Motor neuron (in vitro differentiated cells): ENCODE data around the gene MCMBP. TPM values are rescaled to one million over a fixed set of nuclear protein-coding genes. Genes with fewer than 3 reads are reported as not detected.
"Not testable (repeated sequence)": the region's sequence is repeated elsewhere in the genome, so short reads cannot be mapped to it uniquely, and the experiment has no call there.

ENCODE experiments used
- ATAC-seq, 8 experiments: fragments of 200-7000 bp; cut with Tn5 transposase; replicated peaks in 6 of 8; 2 replicates each; pipeline ENCODE4 v1.8.0; 2021; ENCODE audit warnings: mild to moderate bottlenecking in 8 of 8, moderate library complexity in 8 of 8
- H3K27ac ChIP-seq, 2 donors: fragments of 250-450 bp; sonication (Bioruptor Pico); 2 replicates each; pipeline ENCODE4 v1.9.0; 2021; ENCODE audit warnings: antibody characterized with exemption in 2 of 2, mild to moderate bottlenecking in 2 of 2, moderate library complexity in 1 of 2
- H3K4me1 ChIP-seq, 2 donors: fragments of 250-450 bp; sonication (Bioruptor Pico); replicated peaks in 1 of 2; 2 replicates each; pipeline ENCODE4 v1.6.1; 2021; ENCODE audit warnings: antibody characterized with exemption in 2 of 2, mild to moderate bottlenecking in 2 of 2, moderate library complexity in 1 of 2
- H3K4me3 ChIP-seq, 5 donors: fragments of 250-450 bp; sonication (Bioruptor Pico); 2 replicates each; pipeline ENCODE4 v1.9.0; 2021; ENCODE audit warnings: antibody characterized with exemption in 5 of 5, mild to moderate bottlenecking in 5 of 5, moderate library complexity in 4 of 5
- WGBS, 10 experiments: fragments of 450-650 bp; shearing (Covaris generic); methylation state at CpG; one replicate each; pipeline ENCODE4 v1.0.0; 2022; 5-methylcytosine and 5-hydroxymethylcytosine counted together
- in situ Hi-C, 9 experiments: fragments of 400-800 bp; cut with MboI; loops; one replicate each; pipeline ENCODE4 v1.15.0; 2021; ENCODE audit warnings: low sequenced_read_pairs in 9 of 9, low pct_unique_long_range_greater_than_20kb in 2 of 9; ENCODE audit not compliant: unreplicated experiment in 9 of 9
- total RNA-seq, 8 experiments: library from RNA; unstranded; fragments of 300-600 nt; gene quantifications; 2 replicates each; pipeline versions ENCODE4 v1.2.3 to v1.2.4, GENCODE V29; 2022

MCMBP gene
- total RNA-seq, 8 experiments from 2014 or later = 27.2 to 60.8 (median 33.0) TPM

DNA sequence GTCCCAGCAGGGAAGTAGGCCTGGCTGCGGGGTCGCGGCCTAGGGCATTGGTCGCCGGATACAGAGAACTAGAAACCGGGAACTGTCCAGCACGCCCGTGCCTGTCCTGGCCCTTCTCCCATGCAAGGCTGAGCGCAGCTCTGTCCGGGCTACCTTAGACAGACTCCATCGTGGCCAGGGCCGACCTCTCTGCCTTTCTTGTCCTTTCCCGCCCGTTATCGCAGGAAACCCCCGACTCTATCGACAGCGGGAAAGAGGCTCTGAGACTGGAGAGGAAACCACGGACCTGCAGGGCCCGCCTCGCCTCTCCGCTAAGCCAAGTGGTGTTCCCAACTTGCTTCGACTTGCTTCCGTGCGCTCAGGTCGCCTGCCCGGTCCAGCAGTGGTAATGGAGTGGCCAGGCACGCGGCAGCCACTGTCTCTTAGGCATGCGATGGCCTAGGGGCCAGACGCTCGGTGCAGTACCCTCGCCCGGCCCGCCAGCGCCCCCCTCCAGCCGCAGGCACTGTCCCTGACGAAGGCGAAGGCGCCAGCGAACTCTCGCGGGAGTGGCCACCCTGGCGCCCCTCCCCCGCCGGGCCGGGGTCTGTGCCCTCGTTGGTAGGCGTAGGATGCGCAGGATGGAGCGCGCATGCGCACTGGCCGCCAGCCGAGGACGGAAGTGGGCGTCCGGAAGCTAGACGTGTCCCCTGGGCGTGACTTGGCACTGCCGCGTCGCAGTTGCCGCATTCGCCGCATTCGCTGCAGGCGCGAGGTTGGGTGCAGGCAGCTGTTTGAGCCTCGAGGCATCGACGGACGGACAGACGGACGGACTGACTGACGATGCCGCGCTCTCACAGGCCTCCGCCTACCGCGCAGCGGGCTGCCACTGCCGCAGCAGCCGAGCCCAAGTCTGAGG lies 54.4 kb downstream of the MCMBP start:
- 50 to 62% (median 57%) methylated on average over 2 to 21 of the region's 84 CpGs; no CpG with 5 or more reads in 5 of the 10 experiments for WGBS, 10 experiments
- peak in 6 of 8 experiments; percentile 86 to 97 (median 96) for ATAC-seq
- H3K27ac ChIP-seq = peak overlapping the region; percentile 84 to 89
- H3K4me3 ChIP-seq = peak overlapping the region; percentile 38 to 73 (median 43)
- no peaks in the 10 kb centered on the region for H3K4me1 ChIP-seq
- in situ Hi-C loops = no loop called here

DNA sequence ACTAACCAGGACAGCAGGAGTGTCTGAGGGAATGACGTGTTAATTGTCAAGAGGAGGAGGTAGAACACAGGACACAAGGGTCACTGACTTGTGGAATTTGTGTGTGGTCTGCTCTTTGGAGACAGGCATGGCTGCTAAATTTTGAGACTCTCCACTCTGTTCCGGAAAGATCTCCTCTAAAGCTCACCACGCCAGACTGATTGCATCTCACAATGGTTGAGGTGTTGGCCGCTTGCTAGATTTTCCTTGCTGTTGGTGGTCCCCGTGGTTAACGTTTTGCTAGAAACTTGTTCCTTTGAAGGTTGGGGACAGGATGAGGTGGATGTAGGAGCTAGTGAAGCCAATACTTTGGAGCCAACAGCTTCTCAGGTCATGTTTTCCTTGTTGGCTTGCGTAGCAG lies 57.0 kb downstream of the MCMBP start:
- 60 to 100% (median 98%) methylated on average over 1 to 4 of the region's 7 CpGs; no CpG with 5 or more reads in 4 of the 10 experiments for WGBS, 10 experiments
- H3K4me1 ChIP-seq = no peaks in the 10 kb centered on the region

DNA sequence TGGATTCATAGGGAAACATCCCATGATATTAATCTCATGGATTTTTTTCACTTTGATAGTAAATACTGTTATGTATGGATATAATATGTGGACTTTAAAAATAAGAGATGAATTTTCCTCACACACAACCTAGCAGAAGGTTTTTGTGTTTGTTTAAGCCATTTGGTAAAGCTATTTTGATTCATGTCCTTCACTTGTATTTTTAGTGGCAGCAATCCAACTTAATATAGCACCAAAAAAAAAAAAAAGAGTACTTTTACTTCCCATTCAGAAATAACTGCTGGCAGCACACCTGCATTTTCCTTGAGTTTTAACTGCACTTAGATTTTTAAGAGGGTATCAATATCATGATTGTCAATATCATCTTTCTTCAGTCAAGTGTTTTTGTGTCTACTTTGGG lies 60.0 kb downstream of the MCMBP start:
- in situ Hi-C loops = no loop called here
- Histone ChIP-seq H3K4me1 (no peaks in the 10 kb centered on the region), H3K27ac (no peak overlapping the region), H3K4me3 (no peak overlapping the region)
- no peak for ATAC-seq

More for the DNA sequence above, 57.0 kb downstream of the MCMBP start:
- in situ Hi-C loops = no loop called here
- ATAC-seq = no peak
- no peak overlapping the region for H3K27ac ChIP-seq
- H3K4me3 ChIP-seq = no peak overlapping the region

DNA sequence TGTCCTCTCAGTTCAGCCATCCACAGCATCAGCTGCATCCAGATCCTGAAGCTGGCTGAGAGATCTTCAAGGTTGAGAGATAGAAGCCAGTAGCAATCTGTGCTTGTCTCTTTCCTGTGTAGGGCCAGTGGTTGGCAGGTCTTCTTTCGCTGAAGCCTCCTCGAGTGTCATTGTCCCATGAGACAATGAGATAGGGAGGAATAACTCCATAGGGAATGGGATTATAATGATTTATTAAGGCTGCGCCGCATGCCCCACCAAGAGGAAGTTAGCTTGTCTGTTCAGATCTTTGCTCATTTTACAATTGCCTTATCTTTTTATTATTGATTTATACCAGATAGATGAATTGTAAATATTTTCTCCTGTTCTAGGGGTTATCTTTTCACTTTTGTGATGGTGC lies 61.5 kb downstream of the MCMBP start:
- ATAC-seq = no peak
- Histone ChIP-seq H3K27ac (no peak overlapping the region), H3K4me1 (no peaks in the 10 kb centered on the region), H3K4me3 (no peak overlapping the region)
- WGBS, 10 experiments = 80 to 100% (median 90%) methylated on average over 1 to 4 of the region's 4 CpGs; no CpG with 5 or more reads in 3 of the 10 experiments
- in situ Hi-C loops = no loop called here

DNA sequence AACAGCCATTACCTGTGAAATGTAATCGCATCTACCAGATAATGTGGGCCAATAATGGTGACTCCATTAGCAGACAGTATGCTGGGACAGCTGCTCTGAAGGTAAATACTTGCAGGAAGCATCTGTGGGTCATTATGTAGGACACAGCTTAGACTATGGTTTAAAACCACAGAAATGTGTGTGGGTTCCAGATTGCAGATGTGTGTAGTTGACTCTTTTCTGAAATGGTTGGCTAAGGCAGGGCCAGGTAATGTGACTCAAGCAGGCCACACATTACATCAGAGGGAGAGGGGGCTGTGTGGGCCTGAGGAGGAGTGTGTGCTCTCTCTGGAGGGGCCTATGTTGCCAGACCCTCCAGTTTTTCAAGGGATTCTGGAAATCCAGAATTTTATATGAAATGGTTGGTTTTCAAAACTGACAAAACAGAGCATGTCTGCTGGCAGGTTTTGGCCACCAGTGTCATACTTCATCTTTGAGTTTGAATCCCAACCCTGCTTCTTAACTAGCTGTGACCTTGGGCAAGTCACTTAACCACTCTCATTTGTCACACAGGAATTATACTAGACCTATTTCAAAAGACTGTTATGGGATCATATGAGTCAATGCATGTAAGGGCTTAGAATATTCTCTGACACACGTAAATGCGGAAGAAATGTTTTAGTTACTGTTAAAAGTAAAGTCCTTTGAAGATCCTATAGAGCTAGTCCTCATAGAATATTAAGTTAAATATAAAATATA lies 64.5 kb downstream of the MCMBP start:
- ATAC-seq = no peak
- in situ Hi-C loops = no loop called here
- Histone ChIP-seq H3K4me1 (no peaks in the 10 kb centered on the region), H3K4me3 (no peak overlapping the region), H3K27ac (no peak overlapping the region)
- 73 to 100% (median 100%) methylated on average over 1 to 3 of the region's 3 CpGs; no CpG with 5 or more reads in 2 of the 10 experiments for WGBS, 10 experiments

DNA sequence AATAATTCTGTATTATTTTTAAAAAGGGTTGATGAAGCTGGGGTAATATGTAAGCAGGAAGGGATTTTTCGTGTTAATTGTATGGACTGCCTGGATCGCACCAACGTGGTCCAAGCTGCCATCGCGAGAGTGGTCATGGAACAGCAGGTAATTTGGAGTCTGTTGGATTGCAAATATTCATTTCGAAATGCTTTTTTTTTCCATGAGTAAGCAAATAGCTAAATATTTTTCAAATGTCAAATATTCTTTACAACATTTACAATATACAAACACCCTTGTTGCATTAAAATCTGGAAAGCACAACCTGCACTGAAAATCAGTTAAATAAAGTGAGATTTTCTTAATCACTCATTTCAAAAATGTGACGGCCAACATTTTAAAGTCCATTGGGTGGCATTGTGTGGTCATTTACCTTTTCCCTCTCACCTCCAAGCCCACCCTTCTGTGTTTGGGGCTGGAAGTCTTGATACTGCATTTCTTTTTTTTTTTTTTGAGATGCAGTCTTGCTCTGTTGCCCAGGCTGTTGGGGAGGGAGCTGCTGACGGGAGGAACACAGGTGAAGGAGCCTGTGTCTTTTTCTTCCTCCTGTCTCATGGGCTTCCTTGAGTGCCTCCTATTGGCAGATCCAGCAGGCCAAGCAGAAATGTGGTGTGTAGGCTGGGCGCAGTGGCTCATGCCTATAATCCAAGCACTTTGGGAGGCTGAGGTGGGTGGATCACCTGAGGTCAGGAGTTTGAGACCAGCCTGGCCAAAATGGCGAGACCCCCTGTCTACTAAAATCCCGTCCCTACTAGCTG lies 66.1 kb downstream of the MCMBP start:
- in situ Hi-C loops = no loop called here
- no peak for ATAC-seq
- Histone ChIP-seq H3K4me3 (no peak overlapping the region), H3K4me1 (no peaks in the 10 kb centered on the region), H3K27ac (no peak overlapping the region)
- WGBS, 10 experiments = 89 to 100% (median 99%) methylated on average over 1 to 10 of the region's 11 CpGs

DNA sequence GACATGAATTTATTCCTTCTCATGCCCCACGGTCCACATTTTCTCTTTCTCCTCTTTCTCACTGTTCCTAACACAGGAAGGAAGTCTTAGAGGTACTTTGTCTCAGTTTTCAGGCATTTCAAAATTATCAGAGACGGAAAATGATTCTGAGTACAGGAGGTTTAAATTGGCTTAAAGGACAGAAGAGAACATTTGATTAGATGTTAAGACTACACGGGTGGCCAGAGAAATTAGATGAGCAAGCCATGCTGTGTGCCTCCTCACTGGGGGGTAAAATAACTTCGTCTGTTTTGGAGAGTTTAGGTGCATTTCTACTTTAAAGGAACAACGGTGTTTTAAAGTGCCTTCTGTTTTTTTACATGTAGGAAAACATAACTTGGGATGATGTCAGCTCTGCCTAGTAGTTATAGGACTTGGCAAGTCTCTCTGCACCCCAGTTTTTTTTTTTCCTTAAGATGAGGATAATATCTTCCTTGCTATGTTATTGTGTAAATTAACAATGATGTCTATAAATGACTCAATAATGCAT lies 66.9 kb downstream of the MCMBP start:
- in situ Hi-C loops = no loop called here
- Histone ChIP-seq H3K4me3 (no peak overlapping the region), H3K27ac (no peak overlapping the region), H3K4me1 (no peaks in the 10 kb centered on the region)
- no peak for ATAC-seq
- WGBS, 10 experiments = 61 to 92% (median 76%) methylated on average over 1 to 5 of the region's 5 CpGs

DNA sequence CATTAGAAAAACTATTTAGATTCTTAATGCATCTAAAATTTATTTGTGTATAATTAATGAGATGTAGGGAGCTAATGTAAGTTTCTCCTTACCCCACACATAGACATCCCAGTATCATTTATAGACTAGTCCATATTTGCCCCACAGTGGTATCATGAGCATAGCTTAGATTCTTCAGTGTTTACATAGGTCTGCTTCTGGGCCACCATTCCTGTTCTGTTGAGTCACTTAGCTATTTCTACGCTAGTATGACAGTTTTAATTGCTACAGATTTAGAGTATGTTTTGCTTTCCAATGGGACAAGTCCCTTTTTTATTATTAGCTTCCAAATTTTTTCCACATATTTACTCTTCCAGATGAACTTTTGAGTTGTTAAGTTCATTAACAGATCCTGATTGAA lies 69.4 kb downstream of the MCMBP start:
- WGBS, 10 experiments = 43 to 100% (median 100%) methylated on average over 1 of the region's 1 CpG; no CpG with 5 or more reads in 3 of the 10 experiments
- in situ Hi-C loops = no loop called here
- no peak for ATAC-seq
- no peak overlapping the region for H3K4me3 ChIP-seq
- no peak overlapping the region for H3K27ac ChIP-seq
- no peaks in the 10 kb centered on the region for H3K4me1 ChIP-seq

DNA sequence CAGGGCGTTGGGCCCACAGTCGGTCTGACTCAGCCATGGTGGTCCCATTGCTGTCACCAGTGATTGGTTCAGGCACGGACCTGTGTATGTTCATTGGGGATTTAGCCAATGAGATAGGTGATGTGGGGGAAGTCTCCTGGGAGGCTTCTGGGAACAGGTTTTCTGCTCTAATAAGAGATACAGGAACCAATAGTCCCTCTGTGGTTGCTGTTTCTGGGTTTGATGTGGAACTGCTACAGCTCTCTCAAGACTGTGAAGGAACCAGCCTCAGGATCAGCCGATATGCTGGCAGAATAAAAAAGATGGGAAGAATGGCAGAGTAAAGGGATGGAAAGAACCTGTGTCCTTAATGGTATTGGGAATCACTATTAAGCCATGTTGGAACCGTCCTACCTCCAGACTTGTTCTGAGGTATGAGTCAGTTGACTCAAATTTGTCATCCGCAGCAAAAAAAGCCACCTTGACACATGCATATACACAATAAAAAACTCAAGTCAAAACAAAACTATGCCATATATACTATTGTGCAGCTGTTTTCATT lies 70.6 kb downstream of the MCMBP start:
- Histone ChIP-seq H3K4me3 (no peak overlapping the region), H3K27ac (no peak overlapping the region), H3K4me1 (no peaks in the 10 kb centered on the region)
- no peak for ATAC-seq
- in situ Hi-C loops = no loop called here
- WGBS, 10 experiments = 62 to 97% (median 92%) methylated on average over 2 to 5 of the region's 6 CpGs; no CpG with 5 or more reads in 1 of the 10 experiments

DNA sequence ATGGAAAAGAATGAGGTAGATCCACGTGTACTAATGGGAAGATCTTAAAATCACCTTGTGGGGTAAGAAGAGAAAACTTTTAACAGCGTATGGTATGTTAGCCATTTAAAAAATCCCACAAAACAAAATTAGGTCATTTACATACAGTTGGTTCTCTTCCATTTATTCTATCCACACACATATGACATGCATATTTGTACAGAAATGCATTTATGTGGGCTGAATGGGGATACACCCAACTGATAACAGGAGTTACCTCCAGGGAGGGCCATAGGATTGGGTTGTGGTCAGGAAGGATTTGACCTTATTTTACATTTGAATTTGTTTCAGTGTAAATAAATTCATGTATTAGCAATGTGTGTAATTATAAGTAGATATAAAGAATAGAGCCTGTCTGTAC lies 71.5 kb downstream of the MCMBP start:
- peak in 3 of 8 experiments; percentile 85 to 97 (median 87) for ATAC-seq
- H3K4me3 ChIP-seq = no peak overlapping the region
- in situ Hi-C loops = no loop called here
- H3K27ac ChIP-seq = no peak overlapping the region
- 0 to 100% (median 91%) methylated on average over 1 to 2 of the region's 2 CpGs for WGBS, 10 experiments
- no peaks in the 10 kb centered on the region for H3K4me1 ChIP-seq

DNA sequence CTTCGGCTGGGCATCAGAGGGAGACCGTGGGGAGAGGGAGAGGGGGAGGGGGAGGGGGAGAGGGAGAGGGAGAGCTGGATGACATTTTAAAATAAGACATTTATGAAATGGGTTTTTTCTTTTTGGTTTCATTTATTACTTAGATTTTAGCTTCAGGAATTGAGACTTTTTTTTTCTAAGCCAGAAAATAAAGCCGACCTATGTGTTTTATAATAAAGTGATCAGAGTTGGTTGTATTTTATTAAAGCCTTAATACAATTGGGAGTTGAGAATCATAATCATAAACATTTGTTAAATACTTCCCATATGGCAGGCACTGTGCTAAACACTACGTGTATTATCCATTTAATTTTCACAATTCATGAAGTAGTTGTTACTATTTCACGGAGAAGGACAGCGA lies 76.6 kb downstream of the MCMBP start:
- ATAC-seq = no peak
- WGBS, 10 experiments = 53 to 100% (median 96%) methylated on average over 1 to 4 of the region's 6 CpGs; no CpG with 5 or more reads in 1 of the 10 experiments
- no peak overlapping the region for H3K27ac ChIP-seq
- H3K4me1 ChIP-seq = no peaks in the 10 kb centered on the region
- H3K4me3 ChIP-seq = no peak overlapping the region
- in situ Hi-C loops = no loop called here

DNA sequence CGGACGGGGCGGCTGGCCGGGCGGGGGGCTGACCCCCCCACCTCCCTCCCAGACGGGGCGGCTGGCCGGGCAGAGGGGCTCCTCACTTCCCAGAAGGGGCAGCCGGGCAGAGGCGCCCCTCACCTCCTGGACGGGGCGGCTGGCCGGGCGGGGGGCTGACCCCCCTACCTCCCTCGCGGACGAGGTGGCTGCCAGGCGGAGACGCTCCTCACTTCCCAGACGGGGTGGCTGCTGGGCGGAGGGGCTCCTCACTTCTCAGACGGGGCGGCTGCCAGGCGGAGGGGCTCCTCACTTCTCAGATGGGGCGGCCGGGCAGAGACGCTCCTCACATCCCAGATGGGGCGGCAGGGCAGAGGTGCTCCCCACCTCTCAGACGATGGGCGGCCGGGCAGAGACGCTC lies 77.5 kb downstream of the MCMBP start:
- ATAC-seq, H3K4me1 ChIP-seq, H3K27ac ChIP-seq, in situ Hi-C loops, H3K4me3 ChIP-seq: not testable (repeated sequence)
- no CpG with 5 or more reads among the region's 32 CpGs for WGBS, 10 experiments
